COLO668 (cell line): ENCODE data around the gene SLC30A1.
"Not testable (repeated sequence)": the region's sequence is repeated elsewhere in the genome, so short reads cannot be mapped to it uniquely, and the experiment has no call there.

Source experiments
- DNase-seq: peaks from one replicate; lab custom pipeline; 2025; ENCODE audit not compliant: unreplicated experiment; lab: John Stamatoyannopoulos, UW

SLC30A1 gene, protein sequence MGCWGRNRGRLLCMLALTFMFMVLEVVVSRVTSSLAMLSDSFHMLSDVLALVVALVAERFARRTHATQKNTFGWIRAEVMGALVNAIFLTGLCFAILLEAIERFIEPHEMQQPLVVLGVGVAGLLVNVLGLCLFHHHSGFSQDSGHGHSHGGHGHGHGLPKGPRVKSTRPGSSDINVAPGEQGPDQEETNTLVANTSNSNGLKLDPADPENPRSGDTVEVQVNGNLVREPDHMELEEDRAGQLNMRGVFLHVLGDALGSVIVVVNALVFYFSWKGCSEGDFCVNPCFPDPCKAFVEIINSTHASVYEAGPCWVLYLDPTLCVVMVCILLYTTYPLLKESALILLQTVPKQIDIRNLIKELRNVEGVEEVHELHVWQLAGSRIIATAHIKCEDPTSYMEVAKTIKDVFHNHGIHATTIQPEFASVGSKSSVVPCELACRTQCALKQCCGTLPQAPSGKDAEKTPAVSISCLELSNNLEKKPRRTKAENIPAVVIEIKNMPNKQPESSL

DNA sequence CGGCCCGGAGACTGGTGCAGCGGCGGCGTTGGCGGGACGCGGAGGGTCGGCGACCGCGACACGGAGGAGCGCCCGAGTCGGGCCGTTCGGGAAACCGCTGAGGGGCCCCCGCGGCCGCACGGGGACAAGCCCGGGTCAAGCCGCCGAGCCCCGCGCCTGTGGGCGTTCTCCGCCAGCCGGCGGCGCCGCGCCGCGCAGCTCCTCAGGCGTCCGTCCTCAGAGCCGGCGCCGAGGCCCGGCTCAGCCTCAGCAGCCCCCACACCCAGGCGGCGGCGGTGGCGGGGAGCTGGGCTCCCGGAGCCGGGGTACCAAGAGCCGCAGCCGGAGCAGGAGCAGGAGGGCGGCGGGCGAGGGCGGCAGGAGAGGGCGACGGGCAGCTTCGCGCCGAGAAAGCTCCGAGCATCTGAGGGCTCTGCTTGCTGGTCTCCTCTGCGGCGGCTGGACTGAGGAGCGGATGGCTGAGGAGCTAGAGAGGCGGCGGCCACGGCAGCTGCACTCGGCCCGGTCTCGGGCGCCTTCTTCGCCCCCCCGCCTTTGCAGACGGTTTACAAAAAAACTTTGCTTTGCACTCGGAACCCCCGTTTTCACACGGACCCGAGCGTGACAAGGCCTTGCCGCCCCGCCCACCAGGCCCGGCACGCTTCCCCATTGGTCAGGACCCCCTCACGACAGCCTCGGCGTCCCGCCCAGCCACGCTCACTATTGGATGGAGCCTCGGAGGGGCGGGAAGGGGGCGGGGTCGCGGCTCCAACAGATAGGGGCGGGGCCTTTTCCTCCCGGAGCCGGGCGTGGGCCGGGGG lies at the start of gene SLC30A1:
SLC30A1 (minus strand) TSS at position 522 of the 800 bp plus-strand sequence. CDS start 549 bp downstream, outside the sequence.
- DNase-seq: peak; percentile 99

DNA sequence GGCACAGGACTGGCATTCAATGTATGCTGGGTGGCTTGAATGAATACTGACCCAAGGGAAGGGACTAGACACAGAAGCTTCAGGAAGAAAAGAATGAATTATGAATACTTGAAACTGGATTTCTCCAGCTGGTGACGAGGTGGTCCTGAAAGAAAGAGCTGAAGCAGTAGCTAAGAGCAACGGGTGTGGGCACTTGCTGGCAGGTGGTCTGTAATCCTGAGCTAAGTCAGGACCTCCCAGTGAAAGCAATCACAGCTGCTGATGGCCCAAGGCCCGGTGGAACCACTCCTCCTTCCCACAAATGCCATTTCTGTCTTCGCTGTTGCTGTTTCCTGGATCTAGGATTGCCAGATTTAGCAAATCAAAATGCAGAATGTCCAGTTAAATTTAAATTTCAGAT lies 49.5 kb upstream of the SLC30A1 start:
- no peak for DNase-seq

DNA sequence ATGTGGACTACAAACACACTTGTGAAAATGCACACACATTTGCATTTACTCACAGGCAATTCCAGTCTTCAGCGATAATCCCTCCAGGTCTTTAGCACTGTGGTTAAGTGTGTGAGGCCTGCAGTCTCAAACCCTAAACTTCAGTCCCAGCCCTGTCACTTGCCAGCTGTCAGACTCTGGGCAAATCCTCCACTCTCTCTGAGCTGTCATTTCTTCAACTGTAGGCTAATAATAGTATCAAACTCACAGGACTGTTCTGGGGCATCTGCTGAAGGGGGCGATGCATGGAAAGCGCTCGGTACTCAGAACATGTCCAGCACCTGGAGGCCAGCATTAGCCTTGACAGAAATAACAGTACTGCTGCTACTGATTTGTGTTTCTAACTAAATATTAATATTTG lies 48.3 kb upstream of the SLC30A1 start:
- no peak for DNase-seq

DNA sequence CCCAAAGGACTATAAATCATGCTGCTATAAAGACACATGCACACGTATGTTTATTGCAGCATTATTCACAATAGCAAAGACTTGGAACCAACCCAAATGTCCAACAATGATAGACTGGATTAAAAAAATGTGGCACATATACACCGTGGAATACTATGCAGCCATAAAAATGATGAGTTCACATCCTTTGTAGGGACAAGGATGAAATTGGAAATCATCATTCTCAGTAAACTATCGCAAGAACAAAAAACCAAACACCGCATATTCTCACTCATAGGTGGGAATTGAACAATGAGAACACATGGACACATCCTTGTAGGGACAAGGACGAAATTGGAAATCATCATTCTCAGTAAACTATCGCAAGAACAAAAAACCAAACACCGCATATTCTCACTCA lies 46.9 kb upstream of the SLC30A1 start:
- not testable (repeated sequence) for DNase-seq

DNA sequence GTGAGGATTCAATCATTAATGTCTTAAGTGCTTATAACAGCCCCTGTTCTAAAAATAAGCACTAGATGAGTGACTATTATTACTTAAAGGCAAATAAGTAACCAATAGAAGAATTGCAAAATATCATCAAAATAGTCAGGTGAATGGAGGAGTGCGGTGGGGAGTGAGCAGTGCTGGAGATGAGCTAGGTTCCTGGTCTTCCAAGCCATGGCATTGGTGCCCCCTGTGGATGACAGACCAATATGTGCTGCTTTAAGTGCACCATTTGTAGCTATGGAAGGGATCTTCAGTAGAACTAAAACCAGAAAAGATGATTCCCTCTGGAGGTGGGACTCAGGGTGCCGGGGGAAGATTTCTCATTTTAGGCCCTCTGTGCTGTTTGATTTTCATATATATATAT lies 46.1 kb upstream of the SLC30A1 start:
- no peak for DNase-seq

DNA sequence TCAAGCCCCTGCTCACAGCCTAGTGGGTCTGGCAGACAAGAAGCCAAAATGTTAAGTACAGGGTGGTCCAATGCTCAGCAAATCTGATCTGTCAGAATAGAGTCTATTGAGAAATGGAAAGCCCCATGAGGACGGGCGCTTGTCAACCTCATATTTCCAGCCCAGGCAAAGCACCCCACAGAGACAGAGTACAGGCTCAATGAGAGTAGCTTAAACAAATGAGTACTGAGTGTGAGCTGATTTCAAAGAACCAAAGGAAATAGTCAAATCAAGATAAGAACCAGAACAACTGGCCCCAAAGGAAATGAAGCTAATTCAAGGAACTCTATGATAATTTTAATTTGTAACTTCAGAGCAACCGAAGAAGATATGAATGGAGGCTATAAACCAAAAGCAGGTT lies 44.6 kb upstream of the SLC30A1 start:
- no peak for DNase-seq

DNA sequence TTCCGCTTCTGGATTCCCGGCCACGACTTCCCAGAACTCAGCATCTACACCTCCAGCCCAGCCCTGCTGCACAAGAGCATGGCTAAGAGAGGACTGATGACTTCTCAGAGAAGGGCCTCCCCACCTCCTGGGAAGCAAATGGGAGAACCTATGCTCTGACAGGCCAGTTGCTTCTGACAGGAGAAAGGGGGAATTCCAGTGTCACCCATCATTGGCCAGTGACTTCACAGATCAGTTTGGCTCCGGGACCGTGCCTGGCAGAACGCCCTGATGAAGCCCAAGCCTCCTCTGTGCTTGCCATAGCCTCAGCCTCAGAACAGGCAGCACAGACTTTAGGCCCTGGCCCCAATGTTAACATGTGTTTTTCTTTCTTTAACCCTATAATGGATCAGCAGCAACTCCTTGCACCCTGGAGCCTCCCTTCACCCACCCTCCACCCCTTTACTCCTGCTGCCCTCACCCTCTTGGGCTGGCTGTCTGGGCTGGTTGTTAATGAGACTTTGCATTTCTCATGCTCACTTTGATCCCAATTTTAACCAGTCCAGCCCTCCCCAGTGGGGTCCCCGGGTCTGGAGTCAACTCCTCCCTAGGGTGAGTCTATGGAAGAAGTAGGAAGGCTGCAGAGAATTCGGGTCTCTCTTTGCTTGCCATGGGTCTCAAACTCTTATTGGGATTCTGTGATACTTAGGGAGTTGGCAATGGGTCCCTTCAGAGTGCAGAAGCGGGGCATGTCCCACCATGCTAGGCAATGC lies 42.7 kb upstream of the SLC30A1 start:
- DNase-seq: no peak

DNA sequence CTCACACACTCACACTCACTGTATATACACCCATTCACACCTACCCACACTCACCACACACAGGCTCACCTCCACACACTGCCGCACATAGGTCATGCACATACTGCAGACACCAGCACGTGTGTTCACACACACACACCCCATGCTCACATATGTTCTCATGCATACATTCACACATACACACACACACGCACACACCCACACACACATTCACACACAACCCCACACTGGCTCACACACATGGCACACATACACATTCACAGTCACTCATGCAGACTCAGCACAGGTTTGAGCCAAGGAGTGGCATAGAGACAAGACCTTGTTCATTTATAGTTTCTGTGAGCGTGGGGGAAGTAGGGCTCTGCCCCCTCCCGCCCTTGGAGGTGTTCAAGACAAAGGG lies 41.1 kb upstream of the SLC30A1 start:
- DNase-seq: no peak

DNA sequence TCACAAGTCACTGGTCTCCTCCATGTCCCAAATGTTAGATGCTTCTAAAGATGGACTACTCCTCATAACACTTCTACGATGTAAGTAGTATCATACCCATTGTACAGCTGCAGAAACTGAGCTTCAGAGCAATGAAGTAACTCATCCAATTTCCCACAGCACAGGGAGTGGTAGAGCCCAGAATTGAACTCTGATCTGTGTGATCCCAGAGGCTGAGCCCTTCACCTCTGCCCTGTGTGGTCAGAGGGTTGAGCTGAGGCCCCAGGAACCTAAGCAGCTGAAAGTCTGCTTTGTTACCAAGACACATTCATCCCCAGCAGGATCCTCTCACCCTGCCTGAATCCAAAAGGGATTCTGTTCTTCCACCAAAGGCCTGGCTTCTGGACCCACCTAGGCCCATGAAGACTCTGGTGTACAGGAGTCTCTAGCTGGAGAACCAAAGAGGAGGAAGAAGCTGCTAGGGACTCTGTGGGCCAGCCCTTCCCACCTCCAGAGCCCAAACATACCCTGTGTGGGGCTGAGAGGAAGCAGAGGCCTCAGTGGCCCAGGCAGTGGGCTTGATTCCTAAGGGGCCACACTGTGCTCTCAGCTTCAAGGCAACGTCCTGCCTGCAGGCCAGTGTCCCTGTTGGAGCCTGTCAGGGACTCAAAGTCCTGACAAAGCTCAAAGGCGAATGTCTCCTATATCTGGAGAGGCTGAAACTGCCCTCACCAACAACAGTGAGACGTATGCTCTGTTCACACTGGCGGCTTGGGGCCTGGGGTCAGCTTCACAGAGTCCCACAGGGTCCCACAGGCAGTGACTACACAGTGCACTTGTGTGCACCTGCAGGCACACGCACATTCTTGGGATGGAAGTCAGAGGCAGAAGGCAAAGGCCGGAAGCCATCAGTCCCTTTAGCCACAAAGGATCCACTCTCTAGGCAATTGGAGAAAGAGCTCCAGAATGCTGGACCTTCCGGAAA lies 40.4 kb upstream of the SLC30A1 start:
- DNase-seq: no peak

DNA sequence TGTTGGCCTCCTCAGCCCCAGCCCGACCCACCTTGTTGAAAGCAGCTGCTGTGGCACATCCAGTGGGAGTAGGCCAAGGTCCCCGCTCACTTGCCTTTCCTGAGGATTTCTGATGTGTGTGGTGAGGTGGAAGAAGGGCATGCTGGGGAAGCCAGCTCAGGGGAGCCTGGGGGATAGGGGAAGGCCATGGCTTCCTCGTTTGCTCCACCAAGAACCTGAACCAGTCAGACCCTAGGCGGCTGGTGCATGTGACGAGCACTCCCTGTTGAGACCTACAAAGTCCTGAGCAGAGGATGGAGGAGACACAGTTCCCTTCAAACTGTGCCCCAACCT lies 38.0 kb upstream of the SLC30A1 start:
- no peak for DNase-seq

DNA sequence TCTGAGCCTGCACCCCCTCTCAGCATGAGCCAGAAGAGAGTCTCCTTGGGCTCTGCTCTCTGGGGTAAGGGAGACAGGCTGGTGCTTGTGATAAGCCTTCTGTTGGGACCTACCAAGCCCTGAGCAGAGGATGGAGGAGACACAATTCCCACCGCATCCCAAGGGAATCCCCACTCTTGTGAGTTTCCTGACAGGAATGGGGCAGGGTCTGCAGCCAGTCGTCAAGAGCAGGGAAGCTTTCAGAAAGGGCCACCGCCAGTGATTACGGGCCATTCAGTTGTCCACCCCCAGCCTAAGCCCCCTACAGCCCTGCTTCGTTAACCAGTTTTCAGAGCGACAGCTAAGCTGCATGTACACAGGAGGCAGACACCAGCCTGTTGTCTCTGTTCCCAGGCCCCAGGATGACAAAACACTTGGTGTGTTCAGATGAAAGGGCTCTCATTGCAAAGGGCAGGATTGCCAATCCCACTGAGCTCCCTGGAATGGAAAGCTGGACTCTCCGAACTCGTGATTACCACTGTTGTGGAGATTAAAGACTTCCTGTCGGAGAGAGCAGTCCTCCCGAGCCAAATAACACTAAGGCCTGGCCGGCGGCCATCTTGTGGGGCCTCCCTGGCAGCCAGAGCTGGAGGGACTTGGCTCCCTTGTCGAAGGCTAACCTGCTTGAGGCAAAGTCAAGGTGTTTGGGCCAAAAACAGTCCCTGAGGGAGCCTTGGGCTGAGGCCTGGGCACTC lies 37.4 kb upstream of the SLC30A1 start:
- no peak for DNase-seq

DNA sequence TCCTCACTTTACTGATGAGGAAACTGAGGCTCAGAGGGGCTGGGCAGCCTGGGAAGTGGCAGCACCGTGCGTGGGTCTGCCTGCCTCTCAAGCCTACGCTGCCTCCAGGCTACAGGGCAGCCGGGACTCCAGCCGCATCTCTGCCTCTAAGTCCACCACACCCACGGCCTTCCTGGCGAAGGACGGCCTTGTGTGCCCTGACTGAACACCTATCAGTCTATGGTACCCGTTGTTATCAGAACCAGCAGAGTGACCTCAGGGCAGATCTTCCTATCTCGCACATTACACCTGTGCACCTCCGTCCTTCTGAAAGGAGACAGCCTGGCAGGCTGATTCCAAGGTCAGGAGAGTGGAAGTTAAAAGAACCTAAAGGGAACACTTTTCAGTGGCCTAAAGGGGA lies 35.7 kb upstream of the SLC30A1 start:
- no peak for DNase-seq

DNA sequence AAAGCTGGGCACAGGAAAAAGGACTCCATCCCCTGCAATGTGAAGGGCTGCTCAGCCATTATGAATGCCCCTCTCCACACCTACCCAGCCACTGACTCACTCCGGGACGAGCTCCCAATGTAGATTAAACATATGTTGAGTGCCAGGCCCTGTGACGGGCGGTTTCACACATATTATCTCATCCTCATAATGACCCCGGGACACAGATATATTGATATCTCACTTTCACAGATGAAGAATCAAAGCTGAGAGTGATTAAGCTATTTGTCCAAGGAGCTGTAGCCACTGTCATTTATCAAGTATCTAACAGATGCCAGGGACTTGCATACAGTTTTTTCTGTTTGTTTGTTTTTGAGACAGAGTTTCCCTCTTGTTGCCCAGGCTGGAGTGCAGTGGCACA lies 35.0 kb upstream of the SLC30A1 start:
- no peak for DNase-seq

DNA sequence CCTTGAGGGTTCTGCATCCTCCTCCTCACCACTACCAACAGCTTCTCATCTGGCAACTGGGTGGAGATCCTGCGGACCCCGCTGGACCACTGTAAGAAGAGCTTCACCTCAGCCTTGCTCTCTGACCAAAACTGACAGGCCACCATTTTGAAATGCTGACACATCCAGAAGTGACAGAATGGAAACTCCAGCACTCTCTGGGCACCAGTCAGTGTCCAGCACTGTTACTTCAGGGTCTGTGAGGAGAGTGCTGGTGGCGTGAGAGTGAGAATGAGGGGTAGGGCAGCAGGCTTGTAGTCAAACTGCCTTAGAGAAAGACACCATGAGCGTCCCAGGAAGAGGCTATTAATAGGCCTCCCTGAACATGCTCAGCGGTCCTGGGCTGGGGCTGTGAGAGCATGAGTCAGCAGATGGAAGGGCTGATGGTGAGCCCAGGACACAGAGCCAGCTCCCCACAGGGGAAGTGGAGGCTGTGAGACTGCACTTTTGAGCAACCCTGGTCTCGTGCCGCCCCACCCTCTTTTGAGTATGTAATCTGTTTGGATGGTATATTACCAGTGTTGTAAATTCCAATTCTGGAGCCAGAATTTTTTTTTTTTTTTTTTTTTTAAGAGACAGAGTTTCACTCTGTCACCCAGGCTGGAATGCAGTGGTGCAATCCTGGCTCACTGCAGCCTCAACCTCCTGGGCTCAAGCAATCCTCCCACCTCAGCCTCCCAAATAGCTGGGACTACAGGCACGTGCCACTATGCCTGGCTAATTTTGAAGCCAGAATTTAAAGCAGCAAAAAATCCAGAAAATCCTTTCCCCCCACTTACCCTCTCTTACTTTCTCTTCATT lies 34.4 kb upstream of the SLC30A1 start:
- no peak for DNase-seq

DNA sequence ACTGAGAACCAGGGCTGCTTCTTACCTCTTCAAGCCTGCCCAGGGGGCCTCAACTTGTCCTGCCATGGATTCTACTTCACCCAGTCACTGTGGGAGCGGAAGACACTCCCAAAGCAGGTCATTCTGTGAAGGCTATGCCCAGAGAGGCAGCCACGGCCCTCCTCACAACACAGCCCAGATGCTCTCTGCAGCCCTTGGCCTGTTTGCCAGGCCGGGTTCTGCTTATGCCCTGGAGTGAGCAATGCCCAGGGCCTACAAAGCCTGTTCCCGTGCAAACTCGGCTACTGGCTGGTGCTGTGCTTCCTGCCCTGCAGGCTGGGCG lies 33.8 kb upstream of the SLC30A1 start:
- no peak for DNase-seq

DNA sequence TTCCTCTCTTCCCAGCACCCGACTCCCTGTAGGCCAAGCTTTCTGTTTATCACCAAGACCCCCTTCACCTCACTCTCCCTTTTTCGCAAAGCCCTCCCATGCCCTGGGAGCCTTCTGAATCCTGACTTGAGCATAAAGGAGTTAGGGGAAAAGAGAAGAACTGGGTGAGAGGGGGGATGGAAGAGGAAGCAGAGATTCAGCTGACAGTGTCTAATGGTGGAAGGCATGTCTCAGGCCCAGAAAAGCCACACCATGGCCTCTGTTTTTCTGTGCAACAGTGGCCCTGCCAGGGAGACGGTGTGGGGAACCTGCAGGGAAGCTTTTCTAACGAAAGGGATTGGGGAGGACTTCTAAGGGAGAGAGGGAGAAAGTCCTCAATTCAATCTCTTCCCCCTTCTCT lies 32.9 kb upstream of the SLC30A1 start:
- no peak for DNase-seq

DNA sequence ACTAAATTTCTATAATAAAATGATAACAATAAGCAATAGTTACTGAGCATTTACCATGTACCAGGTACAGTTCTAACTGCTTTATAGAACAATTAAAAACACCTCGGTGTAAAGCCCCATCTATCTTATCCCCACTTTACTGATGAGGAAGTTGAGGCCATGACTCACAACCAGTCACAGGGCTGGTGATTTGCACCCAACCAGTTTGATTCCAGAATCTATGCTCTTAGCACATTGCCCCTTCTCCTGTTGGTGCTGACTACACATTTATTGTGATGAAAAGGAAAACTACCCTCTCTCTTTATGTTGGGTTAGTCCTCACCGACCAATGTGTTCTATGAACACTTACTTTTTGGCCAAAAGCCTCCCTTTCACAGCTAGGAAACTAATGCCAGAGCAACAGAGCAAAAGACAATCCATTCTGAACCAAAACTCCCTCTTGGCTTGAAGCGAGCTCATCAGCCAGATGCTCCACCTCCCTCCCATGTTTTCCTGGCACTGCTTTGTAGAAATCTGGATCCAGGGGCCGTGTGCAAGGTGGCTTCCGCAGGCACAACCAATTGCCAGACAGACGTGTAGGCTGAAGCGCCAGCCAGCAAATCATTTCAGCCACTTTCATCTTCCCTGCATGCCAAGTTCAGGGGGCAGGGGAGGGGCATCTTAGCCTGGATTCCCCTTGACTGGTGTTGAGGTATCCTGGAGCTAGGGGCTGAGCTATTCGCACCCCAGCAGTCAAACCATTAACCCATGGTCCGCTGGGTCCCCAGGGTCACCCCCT lies 32.0 kb upstream of the SLC30A1 start:
- DNase-seq: no peak
